ENCODE results near the gene PPP2R5D.
"Not testable (repeated sequence)": the region's sequence is repeated elsewhere in the genome, so short reads cannot be mapped to it uniquely, and the experiment has no call there.

The PPP2R5D gene

GRCh38 chr6:43032326-43032725 lies 48.0 kb downstream of the PPP2R5D start:
- DNase-seq (ENCODE audit: low read depth) = no peak

DNA sequence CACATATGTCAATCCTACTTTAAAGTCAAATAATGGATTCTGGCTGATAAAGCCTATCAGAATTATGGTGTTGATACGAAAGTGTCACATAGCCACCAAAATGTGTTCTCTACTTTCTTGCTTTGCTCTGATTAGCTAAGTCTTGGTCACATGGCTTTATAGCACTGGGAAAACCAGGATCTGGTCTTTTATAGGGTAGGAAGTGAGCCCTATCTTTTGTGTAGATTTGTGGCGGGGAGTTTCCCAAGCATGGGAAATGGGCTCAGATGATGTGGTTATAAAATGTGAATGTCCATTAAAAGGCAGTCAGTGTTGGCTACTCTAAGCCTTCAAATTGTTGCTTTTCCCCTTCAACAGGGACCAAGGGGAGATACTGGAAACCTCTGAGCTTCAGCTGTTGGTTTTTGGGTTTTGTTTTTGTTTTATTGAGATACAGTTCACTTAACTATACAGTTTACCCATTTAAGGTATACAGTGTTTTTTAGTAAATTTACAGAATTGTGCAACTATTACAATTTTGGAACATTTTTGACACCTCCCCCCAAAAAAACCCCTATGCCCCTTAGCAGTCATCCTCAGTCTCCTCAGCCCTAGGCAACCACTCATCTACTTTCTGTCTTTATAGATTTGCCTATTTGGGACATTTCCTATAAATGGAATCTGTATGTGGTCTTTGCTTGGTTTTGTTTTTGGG lies 49.3 kb downstream of the PPP2R5D start:
- no peak for DNase-seq (ENCODE audit: low read depth)

- DNase-seq (ENCODE audit: low read depth) = no peak
Measured at GRCh38 chr6:43034190-43034525, 49.8 kb downstream of the PPP2R5D start.

GRCh38 chr6:43035495-43036194 lies 51.3 kb downstream of the PPP2R5D start:
- DNase-seq (ENCODE audit: low read depth) = no peak

GRCh38 chr6:43036712-43037111 lies 52.3 kb downstream of the PPP2R5D start:
- no peak for DNase-seq (ENCODE audit: low read depth)

DNA sequence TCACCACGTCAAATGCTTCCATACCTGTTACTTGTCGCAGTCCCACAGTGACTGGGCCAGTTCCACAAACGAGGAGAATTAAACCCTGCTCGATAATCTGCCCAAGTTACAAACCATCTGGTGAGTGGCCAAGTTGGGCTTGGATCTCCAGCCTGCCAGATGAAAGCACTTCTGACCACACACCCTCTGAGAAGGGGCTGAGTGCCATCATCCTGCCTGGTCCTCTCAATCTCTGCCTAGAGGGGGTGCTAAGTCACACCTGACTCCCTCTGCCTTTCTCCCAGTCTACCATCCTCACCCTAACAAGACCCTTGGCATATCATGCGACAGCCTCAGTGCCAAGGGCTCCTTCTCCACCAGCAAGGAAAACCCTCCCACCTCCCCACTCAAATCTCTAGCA lies 52.8 kb downstream of the PPP2R5D start:
- DNase-seq (ENCODE audit: low read depth) = no peak

- DNase-seq (ENCODE audit: low read depth) = no peak
Measured at GRCh38 chr6:43037706-43038105, 53.3 kb downstream of the PPP2R5D start.

- no peak for DNase-seq (ENCODE audit: low read depth)
Measured at GRCh38 chr6:43038727-43039126, 54.4 kb downstream of the PPP2R5D start.

DNA sequence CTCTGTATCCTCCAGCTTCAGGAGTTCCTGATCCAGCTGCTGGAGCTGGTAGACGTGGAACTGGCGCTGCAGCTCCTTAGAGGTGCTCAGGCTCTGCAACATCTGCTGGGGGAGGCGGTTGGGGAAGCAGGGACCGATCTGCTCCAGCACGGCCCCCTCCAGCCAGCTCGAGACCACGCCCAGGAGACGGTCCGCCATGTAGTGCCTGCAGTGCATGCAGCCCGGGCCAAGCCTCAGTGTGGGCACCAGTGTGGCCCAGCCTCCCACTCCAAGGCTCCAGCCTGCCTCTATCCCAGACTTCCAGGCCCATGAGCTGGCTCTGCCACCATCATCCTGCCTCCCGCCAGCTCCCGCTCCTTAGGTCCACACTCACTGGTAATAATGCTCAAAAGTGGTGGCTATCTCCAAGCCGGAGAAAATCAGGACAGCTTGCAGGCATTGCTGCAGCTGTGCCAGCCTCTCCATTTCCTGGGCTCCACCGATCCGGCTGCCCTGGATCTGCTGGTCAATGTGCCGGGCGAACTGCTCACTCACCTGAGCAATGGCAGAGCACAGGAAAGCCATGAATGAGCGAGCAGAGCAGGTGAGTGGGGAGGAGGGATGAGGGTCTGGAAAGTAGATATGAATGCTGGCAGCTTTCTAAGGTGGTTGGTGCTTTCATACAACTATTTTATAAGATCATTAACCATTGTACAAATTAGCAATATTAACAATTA lies 56.3 kb downstream of the PPP2R5D start:
- no peak for DNase-seq (ENCODE audit: low read depth)

DNA sequence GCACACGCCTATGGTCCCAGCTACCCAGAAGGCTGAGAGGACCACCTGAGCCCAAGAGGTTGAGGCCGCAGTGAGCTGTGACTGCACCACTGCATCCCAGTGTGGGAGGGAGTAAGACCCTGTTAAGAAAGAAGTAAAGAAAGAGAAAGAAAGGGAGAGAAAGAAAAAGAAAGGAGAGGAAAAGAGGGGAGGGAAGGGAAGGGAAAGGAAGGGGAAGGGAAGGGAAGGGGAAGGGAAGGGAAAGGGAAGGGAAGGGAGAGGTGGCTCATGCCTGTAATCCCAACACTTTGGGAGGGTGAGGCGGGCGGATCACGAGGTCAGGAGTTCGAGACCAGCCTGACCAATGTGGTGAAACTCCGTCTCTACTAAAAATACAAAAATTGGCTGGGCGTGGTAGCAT lies 57.1 kb downstream of the PPP2R5D start:
- not testable (repeated sequence) for DNase-seq (ENCODE audit: low read depth)

DNA sequence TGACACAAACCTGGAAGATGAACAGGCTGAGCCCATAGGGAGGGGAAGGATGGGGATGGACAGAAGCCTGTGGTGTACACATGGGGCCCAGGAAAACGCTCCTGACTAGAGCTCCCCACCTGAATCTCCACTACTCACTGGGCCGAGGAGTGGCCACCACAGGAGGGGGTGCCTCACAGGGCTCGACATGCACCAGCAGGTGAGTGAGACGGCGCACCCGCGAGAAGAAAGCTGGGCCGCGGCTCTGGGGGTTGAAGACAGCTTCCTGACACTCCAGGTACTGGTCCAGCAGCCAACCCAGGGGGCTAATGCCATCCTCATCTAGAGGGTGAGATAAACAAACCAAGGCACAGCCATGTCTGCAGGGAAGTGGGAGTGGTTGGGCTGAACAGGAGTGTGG lies 58.9 kb downstream of the PPP2R5D start:
- DNase-seq (ENCODE audit: low read depth) = no peak

DNA sequence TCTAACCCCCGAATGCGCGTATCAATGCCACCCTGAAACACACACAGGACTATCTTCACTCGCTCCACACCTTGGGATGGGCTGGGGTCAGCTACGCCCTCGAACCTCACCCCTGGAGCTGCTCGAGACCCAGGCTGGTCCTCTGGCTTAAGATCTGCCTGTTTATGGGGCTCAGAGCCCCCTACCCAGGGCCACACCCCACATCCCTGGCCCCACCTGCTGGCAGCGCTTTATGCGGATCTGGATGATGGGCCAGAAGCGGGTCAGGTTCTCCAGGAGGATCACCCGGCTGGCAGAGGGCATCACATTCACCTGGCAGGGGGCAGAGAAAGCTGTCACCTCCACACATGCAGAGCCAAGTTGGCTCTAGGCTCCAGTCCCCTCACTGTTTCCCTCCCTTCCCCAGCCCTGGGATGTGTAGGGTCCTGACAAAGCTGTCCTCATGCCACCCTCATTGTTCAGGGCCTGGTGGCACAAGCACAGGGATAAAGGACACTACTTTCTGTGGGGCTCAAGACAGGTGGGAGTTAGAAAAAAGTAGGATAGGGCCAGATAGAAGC lies 61.1 kb downstream of the PPP2R5D start:
- no peak for DNase-seq (ENCODE audit: low read depth)

GRCh38 chr6:43047998-43048397 lies 63.6 kb downstream of the PPP2R5D start:
- no peak for DNase-seq (ENCODE audit: low read depth)

DNA sequence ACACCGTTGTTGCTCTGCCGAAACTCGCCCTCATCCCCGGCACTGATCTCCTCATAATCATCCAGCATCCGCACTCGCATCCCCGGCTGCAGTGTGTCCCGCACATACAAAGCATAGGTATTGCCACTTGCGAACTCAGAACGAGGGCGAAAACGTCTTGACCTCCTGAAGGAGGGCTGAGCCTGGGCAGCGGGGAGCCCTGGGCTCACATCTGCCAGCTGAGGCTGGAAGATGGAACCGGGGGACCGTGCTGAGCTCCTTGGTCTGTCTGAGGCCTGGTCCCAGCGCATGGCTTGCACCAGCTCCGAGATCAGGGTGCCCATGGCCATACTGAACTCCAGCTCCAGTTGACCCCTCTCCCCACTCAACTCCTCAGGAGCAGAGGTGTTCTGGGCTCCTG lies 66.6 kb downstream of the PPP2R5D start:
- no peak for DNase-seq (ENCODE audit: low read depth)

DNA sequence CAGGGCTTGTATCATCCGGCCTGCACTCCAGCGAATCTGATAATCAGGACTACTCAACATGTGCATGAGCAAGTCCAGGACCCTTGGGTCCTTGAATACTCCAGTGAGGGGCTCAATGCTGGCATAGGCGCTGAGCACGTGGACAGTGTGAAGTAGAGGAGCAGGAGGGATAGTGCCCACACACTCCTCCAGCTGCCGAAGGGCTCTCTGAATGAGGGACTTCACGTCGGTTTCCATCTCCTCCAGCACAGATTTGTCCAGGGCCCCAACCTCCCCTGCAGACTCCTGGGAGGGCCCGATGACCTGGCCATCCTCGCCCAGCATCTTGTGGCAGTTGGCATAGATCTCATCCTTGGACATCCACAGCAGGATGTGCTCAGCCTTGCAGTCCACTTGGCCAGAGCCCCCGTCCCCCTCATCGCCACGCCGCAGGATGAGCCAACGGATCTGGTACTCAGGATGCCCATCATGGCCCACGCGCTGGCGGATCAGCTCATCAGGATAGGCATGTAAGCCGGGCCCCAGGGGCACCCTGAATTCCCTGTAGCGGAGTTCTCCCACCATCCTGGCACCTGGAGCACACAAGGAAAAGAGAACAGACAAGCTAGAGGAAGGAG lies 68.0 kb downstream of the PPP2R5D start:
- DNase-seq (ENCODE audit: low read depth) = no peak

DNA sequence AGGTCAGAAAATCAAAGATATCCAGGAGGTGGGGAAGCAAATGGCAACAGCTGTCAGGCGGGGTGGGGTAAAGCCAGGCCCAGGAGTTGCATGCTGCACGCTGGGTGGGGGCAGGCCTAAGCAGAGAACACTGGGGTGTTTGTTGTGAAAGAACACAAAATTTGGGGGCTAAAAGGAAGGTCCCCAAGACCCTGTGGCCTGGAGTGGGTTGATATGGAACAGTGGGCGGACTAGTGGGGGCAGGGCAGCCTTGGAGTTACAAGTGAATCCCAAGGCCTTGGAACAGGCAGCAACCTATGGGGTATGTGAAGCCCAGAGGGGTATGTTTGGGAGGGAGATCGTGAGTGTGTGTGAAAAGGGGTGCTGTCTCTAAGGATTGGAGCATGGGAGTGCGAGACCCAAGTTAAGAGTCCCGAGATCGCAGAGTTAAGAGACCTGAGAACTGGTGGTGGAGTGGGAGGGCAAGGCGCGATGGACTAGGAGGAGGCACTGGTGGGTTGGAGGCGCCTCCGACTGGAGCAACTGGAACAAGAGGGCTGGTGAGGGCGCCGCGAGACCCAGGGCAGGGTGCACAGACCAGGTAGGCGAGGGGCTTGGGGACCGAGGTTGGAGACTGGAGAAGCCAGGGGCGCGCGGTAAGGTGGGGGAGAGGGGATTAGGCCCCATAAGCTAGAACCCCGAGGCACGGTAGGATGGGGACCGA lies 68.6 kb downstream of the PPP2R5D start:
- DNase-seq (ENCODE audit: low read depth) = peak; percentile 24

DNA sequence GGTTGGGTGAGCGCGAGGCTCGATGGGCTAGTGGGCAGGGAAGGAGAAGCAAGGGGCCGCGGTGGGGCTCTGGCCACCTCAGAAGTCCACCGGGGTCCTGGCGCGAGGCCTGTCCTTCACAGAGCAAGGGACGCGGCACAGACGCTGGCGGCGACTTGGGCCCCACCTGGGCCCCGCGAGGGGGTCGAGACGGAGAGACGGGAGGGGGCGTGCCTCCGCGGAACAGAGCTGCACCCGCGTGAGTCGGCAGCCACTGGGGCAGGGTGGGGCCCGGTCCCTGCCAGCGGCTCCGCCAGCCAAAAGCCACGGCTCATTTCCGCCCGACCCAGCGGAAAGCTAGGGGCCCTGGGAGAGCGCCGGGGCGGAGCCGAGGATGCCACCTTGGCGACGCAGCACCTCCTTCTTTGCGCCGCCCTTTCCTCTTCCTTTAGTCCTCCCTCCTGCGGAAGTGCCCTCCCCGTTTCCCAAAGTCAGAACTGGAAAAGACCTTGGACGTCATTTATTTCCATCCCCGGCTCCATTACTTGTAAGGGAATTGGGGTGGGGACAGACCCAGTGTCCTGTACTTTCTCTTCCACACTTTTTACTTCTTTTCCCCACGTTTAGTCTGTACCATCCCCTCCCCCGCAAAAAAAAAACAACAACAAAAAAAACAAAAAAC lies 69.3 kb downstream of the PPP2R5D start, which contains the start of gene CUL7:
TSS of gene CUL7 (minus strand) at position 307 of the 661 bp plus-strand sequence. CDS start 1,063 bp downstream, outside the sequence.
- DNase-seq (ENCODE audit: low read depth) = peak; percentile 94

GRCh38 chr6:43054206-43054943 lies 70.0 kb downstream of the PPP2R5D start:
- DNase-seq (ENCODE audit: low read depth) = no peak

GRCh38 chr6:43055966-43056365 lies 71.6 kb downstream of the PPP2R5D start:
- no peak for DNase-seq (ENCODE audit: low read depth)

DNA sequence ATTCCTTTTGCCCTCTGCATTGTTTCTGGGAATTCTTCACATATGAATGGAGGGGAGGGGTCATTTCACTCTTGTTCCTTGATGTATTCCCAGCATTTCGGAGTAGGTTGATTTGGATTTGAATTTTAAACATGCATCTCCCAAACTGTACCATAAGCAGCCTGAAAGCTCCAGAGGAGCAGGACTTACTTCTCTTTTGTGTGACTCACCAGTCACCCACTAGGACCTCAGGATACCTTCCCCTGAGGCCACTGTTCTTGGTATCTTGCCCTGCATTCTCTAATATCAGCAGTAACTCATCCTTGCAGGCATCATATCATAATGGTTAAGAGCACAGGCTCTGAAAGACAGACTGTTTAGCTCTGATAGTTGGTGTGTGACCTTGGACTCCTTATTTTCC lies 74.2 kb downstream of the PPP2R5D start:
- DNase-seq (ENCODE audit: low read depth) = no peak

All from amniotic epithelial cell (primary cell).